Hippocampal formation (tissue), 2 donors: ENCODE data around the gene ZIM2.
"Not testable (repeated sequence)": the region's sequence is repeated elsewhere in the genome, so short reads cannot be mapped to it uniquely, and the experiment has no call there.

ENCODE experiments used
- DNase-seq, 2 donors: peaks; one replicate each; lab custom pipeline; 2025; lab: John Stamatoyannopoulos, UW

The ZIM2 gene

GRCh38 chr19:56840451-56841192 is at the start of gene ZIM2, which contains the start of gene PEG3:
Gene ZIM2 (minus strand): TSS chr19:56840726. CDS start chr19:56824277, 16,449 bp downstream.
Gene PEG3 (minus strand): TSS chr19:56840726. CDS start chr19:56824655, 16,071 bp downstream.
- DNase-seq = peak; percentile 56 to 67

GRCh38 chr19:56885173-56885985 is 44.9 kb upstream of the ZIM2 start:
- DNase-seq = no peak

GRCh38 chr19:56884441-56884840 is 43.9 kb upstream of the ZIM2 start:
- no peak for DNase-seq

GRCh38 chr19:56880592-56881190 is 40.2 kb upstream of the ZIM2 start:
- DNase-seq = no peak

GRCh38 chr19:56877069-56877715 is 36.7 kb upstream of the ZIM2 start:
- DNase-seq = no peak

GRCh38 chr19:56875717-56876116 is 35.2 kb upstream of the ZIM2 start:
- no peak for DNase-seq

- no peak for DNase-seq
These were observed 34.0 kb upstream of the ZIM2 start for GRCh38 chr19:56874530-56874929.

GRCh38 chr19:56873493-56873892 is 33.0 kb upstream of the ZIM2 start:
- no peak for DNase-seq

GRCh38 chr19:56869886-56870285 is 29.4 kb upstream of the ZIM2 start:
- no peak for DNase-seq

- DNase-seq = no peak
These were observed 27.9 kb upstream of the ZIM2 start for GRCh38 chr19:56868446-56868845.

- no peak for DNase-seq
These were observed 26.0 kb upstream of the ZIM2 start for GRCh38 chr19:56866538-56866937.

GRCh38 chr19:56864443-56865125 is 24.1 kb upstream of the ZIM2 start:
- no peak for DNase-seq

- no peak for DNase-seq
These were observed 22.2 kb upstream of the ZIM2 start for GRCh38 chr19:56862741-56863140.

GRCh38 chr19:56860409-56860808 is 19.9 kb upstream of the ZIM2 start:
- not testable (repeated sequence) for DNase-seq

- no peak for DNase-seq
These were observed 17.5 kb upstream of the ZIM2 start for GRCh38 chr19:56858026-56858425.

- no peak for DNase-seq
These were observed 16.3 kb upstream of the ZIM2 start for GRCh38 chr19:56856822-56857221.

- not testable (repeated sequence) for DNase-seq
These were observed 11.8 kb upstream of the ZIM2 start for GRCh38 chr19:56852361-56852760.

GRCh38 chr19:56848166-56848565 is 7.6 kb upstream of the ZIM2 start:
- no peak for DNase-seq

- DNase-seq = no peak
These were observed 1.9 kb upstream of the ZIM2 start for GRCh38 chr19:56842412-56842811.

GRCh38 chr19:56841193-56841543 is 642 bp upstream of the ZIM2 start:
- no peak for DNase-seq

GRCh38 chr19:56839652-56840450 is 675 bp downstream of the ZIM2 start:
- peak; percentile 97 to 99 for DNase-seq
